K562 (cell line): ENCODE data around the gene SH3BP5. TPM values are rescaled to one million over a fixed set of nuclear protein-coding genes. Genes with fewer than 3 reads are reported as not detected.
A peak's percentile ranks its signal among the peaks of the same experiment; 100 is the strongest.

Source experiments
- ATAC-seq: fragments of 200-7000 bp; cut with Tn5 transposase; 3 replicates; pipeline ENCODE4 v1.9.1; 2020; ENCODE audit warnings: moderate library complexity
- BruUV-seq: library from RNA; stranded (reverse); fragments of 400-500 nt; replicated peaks from 2 replicates; lab custom pipeline; 2021; lab: Mats Ljungman, UMichigan
- CTCF ChIA-PET: fragments of 300-600 bp; formaldehyde crosslinking; extraction: SDS; loops from one replicate; lab custom pipeline; 2021; ENCODE audit warnings: low intra/inter-chr PET ratio; lab: Yijun Ruan, JAX
- POLR2A ChIA-PET: fragments of 300-600, 350-650 bp; sonication (Branson Sonifier 250); formaldehyde crosslinking; extraction: SDS; loops from one replicate; lab custom pipeline; 2021; ENCODE audit warnings: antibody characterized with exemption, inconsistent platforms; lab: Yijun Ruan, JAX
- DNase-seq, 4 experiments: peaks; one replicate each; pipeline versions ENCODE4 v3.0.0 to v3.0.0-alpha.2; 2011 to 2018; ENCODE audit warnings: low spot score in 3 of 4, mixed read lengths in 3 of 4; ENCODE audit errors: extremely low read depth in 1 of 4
- FAIRE-seq: peaks from 2 replicates; lab custom pipeline; 2011; peaks lifted over from hg19 to GRCh38; lab: Jason Lieb, UNC
- H2AFZ ChIP-seq: 2 replicates; pipeline ENCODE4 v1.6.0; 2011; ENCODE audit warnings: low read depth, low read length, control low read depth, inconsistent platforms
- H3K27ac ChIP-seq: fragments of 200-600 bp; 3 replicates; pipeline ENCODE4 v1.8.0; 2011; ENCODE audit warnings: low read depth, mild to moderate bottlenecking, control low read depth, inconsistent platforms, low read length, moderate library complexity, mixed read lengths; ENCODE audit errors: extremely low read depth
- H3K27me3 ChIP-seq, 2 experiments: fragments of 300-600 bp in 1 of 2; 2 replicates in 1 of 2; 3 replicates in 1 of 2; pipeline versions ENCODE4 v1.6.0 to v1.8.0; 2011; ENCODE audit warnings: inconsistent platforms in 2 of 2, low read length in 2 of 2, mild to moderate bottlenecking in 1 of 2, mixed read lengths in 1 of 2, moderate library complexity in 1 of 2; ENCODE audit not compliant: control insufficient read depth in 2 of 2, insufficient read depth in 2 of 2
- H3K36me3 ChIP-seq: fragments of 300-600 bp; 3 replicates; pipeline ENCODE4 v1.8.0; 2011; ENCODE audit warnings: mild to moderate bottlenecking, low read length, inconsistent platforms; ENCODE audit not compliant: control insufficient read depth, insufficient read depth
- H3K4me1 ChIP-seq, 2 experiments: fragments of 200-600 bp in 1 of 2; replicated peaks in 1 of 2; 2 replicates in 1 of 2; 3 replicates in 1 of 2; pipeline versions ENCODE4 v1.5.1 to v1.8.0; 2011; ENCODE audit warnings: inconsistent platforms in 2 of 2, low read length in 2 of 2, mild to moderate bottlenecking in 1 of 2, mixed read lengths in 1 of 2, moderate library complexity in 1 of 2; ENCODE audit not compliant: control insufficient read depth in 2 of 2, insufficient read depth in 2 of 2
- H3K4me2 ChIP-seq: 2 replicates; pipeline ENCODE4 v1.6.1; 2011; ENCODE audit warnings: low read length, control low read depth, inconsistent platforms, mixed read lengths; ENCODE audit not compliant: insufficient read depth
- H3K4me3 ChIP-seq: fragments of 200-600 bp; sonication (generic), shearing (Covaris generic); 2 replicates; pipeline ENCODE4 v1.5.1; 2016; ENCODE audit warnings: control low read depth, inconsistent platforms
- H3K79me2 ChIP-seq: fragments of 200-600 bp; 3 replicates; pipeline ENCODE4 v1.8.0; 2011; ENCODE audit warnings: low read length, inconsistent platforms; ENCODE audit not compliant: control insufficient read depth, insufficient read depth
- H3K9ac ChIP-seq, 2 experiments: 2 replicates each; pipeline versions ENCODE4 v1.6.0 to v1.6.1; 2011; ENCODE audit warnings: low read depth in 2 of 2, low read length in 2 of 2, control low read depth in 1 of 2, inconsistent platforms in 1 of 2, mild to moderate bottlenecking in 1 of 2, mixed read lengths in 1 of 2; ENCODE audit not compliant: insufficient read depth in 1 of 2
- H3K9me1 ChIP-seq: one replicate; pipeline ENCODE4 v1.6.0; 2011; ENCODE audit warnings: inconsistent platforms, mild to moderate bottlenecking, low read length, moderate library complexity; ENCODE audit not compliant: control insufficient read depth, insufficient read depth
- H3K9me3 ChIP-seq: replicated peaks from 2 replicates; pipeline ENCODE4 v1.5.1; 2011; ENCODE audit warnings: low read depth, low read length, inconsistent platforms; ENCODE audit not compliant: control insufficient read depth, insufficient read depth
- H4K20me1 ChIP-seq: replicated peaks from 2 replicates; pipeline ENCODE4 v1.6.1; 2011; ENCODE audit warnings: low read length, inconsistent platforms, mixed read lengths; ENCODE audit not compliant: control insufficient read depth, insufficient read depth
- ATF1 ChIP-seq, 2 experiments: fragments of 450-650 bp in 1 of 2; IDR thresholded peaks; 2 replicates each; pipeline ENCODE4 v1.6.1; 2016; ENCODE audit warnings: missing compliant biosample characterization in 1 of 2, missing genetic modification characterization in 1 of 2
- COPS2 ChIP-seq: fragments of 450-650 bp; conservative IDR thresholded peaks from 2 replicates; pipeline ENCODE4 v1.6.1; 2016; ENCODE audit warnings: mild to moderate bottlenecking, moderate library complexity
- EHMT2 ChIP-seq: fragments of 450-650 bp; IDR thresholded peaks from 2 replicates; pipeline ENCODE4 v1.6.1; 2018; ENCODE audit warnings: antibody characterized with exemption
- EP300 ChIP-seq: IDR thresholded peaks from 2 replicates; pipeline ENCODE4 v1.6.1; 2012; ENCODE audit warnings: low read length, improper control_type of control experiment
- EZH2 ChIP-seq: IDR thresholded peaks from 2 replicates; pipeline ENCODE4 v1.6.1; 2012; ENCODE audit warnings: low read depth, mild to moderate bottlenecking, inconsistent platforms, low read length, borderline replicate concordance
- MCM5 ChIP-seq: fragments of 450-650 bp; IDR thresholded peaks from 2 replicates; pipeline ENCODE4 v1.6.1; 2016; ENCODE audit warnings: low read depth
- NELFE ChIP-seq: IDR thresholded peaks from 2 replicates; pipeline ENCODE4 v1.6.1; 2011; ENCODE audit warnings: mild to moderate bottlenecking; ENCODE audit not compliant: insufficient read depth, insufficient read length
- OTX1 ChIP-seq: fragments of 450-650 bp; formaldehyde crosslinking; IDR thresholded peaks from 2 replicates; pipeline ENCODE4 v1.4.0; 2022; ENCODE audit warnings: mild to moderate bottlenecking
- RAD51 ChIP-seq: fragments of 450-650 bp; IDR thresholded peaks from 2 replicates; pipeline ENCODE4 v1.7.1; 2016; ENCODE audit warnings: low read depth, mild to moderate bottlenecking, borderline replicate concordance
- SNIP1 ChIP-seq: fragments of 450-650 bp; IDR thresholded peaks from 2 replicates; pipeline ENCODE4 v1.7.1; 2017; ENCODE audit warnings: low read depth, mild to moderate bottlenecking
- TBL1XR1 ChIP-seq, 2 experiments: IDR thresholded peaks; 2 replicates each; pipeline ENCODE4 v1.6.1; 2012; ENCODE audit warnings: improper control_type of control experiment in 2 of 2, low read length in 2 of 2, mild to moderate bottlenecking in 1 of 2
- ZKSCAN1 ChIP-seq: fragments of 150-350 bp; IDR thresholded peaks from 2 replicates; pipeline ENCODE4 v1.6.1; 2016; ENCODE audit warnings: low read depth, low read length
- ZNF24 ChIP-seq: fragments of 450-650 bp; IDR thresholded peaks from 2 replicates; pipeline ENCODE4 v1.6.1; 2016
- ZNF717 ChIP-seq: fragments of 250-450 bp; sonication (Bioruptor Pico); IDR thresholded peaks from 2 replicates; pipeline ENCODE4 v1.5.0; 2021
- WGBS: fragments of 100-300 bp; shearing (Covaris generic); methylation state at CpG from one replicate; pipeline ENCODE4 v1.1.6; 2016; ENCODE audit warnings: low coverage, mixed read lengths; ENCODE audit not compliant: insufficient coverage; ENCODE audit errors: missing lambda C conversion rate; 5-methylcytosine and 5-hydroxymethylcytosine counted together
- in situ Hi-C: fragments of 300-500 bp; cut with MboI; formaldehyde crosslinking; loops from 4 replicates; pipeline ENCODE4 v1.15.0; 2018; ENCODE audit warnings: inconsistent platforms, mixed read lengths
- intact Hi-C: fragments of 100-400 bp; cut with micrococcal nuclease; formaldehyde crosslinking; loops from 2 replicates; pipeline ENCODE4 v1.14.2; 2022
- polyA plus RNA-seq, 8 experiments: library from polyadenylated mRNA; depleted of rRNA in 4 of 8; stranded (reverse) in 5 of 8; unstranded in 3 of 8; fragments of >200 nt; fragmentation: Nextera tagmentation in 2 of 8; fragmentation: Illumina TruSeq in 1 of 8; extraction: Ambion mirVana in 2 of 8; extraction: Trizol in 1 of 8; gene quantifications; 2 replicates each; pipeline versions ENCODE4 v1.2.1 to v1.2.3, GENCODE V29; 2011 to 2014; ENCODE audit warnings: inconsistent platforms in 1 of 8, missing spikeins in 1 of 8
- total RNA-seq, 7 experiments: library from RNA; depleted of rRNA in 6 of 7; stranded (reverse); fragments of >200 nt in 6 of 7; fragmentation: Illumina TruSeq in 2 of 7; extraction: Trizol in 2 of 7; gene quantifications; 2 replicates each; pipeline versions ENCODE4 v1.2.1 to v1.2.3, GENCODE V29; 2011 to 2021; ENCODE audit warnings: low replicate concordance in 1 of 7
- TF ChIP-seq, protein P1 (sequence below): fragments of 450-650 bp; IDR thresholded peaks from 2 replicates; pipeline ENCODE4 v1.6.1; 2017; ENCODE audit warnings: antibody characterized with exemption, mild to moderate bottlenecking
- TF ChIP-seq, protein P2 (sequence below): fragments of 450-650 bp; IDR thresholded peaks from 2 replicates; pipeline ENCODE4 v1.6.1; 2018; ENCODE audit warnings: mild to moderate bottlenecking, low read depth; ENCODE audit not compliant: partially characterized antibody
- TF ChIP-seq, protein P3 (sequence below): fragments of 250-450 bp; sonication (Bioruptor Pico); IDR thresholded peaks from 2 replicates; pipeline ENCODE4 v1.5.0; 2021

Gene SH3BP5
- total and polyA plus RNA-seq, 9 of the 15 experiments (the other 6 are each of a cell fraction or from before 2014, with no cell fraction given) = 2.9 to 29.0 (median 14.9) TPM

DNA sequence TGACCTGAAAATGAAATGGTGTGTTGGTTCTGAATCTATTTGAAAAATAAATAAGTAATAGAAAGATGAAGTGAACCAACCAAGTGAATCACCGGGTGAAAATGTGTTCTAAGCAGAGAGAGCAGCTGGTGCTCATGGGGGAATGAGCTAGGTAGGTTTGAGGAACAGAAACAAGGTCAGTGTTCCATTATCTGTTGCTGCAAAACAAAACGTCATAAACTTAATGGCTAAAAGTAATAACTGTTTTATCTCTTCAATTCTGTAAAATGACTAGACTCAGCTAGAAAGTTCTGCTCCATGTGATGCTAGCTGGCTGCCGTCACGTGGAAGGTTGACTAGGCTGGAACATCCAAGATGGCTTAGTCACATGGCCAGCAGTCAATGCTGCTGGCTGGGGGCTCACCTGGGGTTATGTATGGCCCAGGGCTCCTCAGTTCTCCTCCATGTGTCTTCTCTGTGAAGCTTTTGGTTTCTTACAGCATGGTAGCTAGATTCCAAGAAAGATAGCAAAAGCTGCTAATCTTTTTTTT lies 13.3 kb upstream of the SH3BP5 start:
- Histone ChIP-seq H3K4me1 (peaks cover 15 to 19% of the 10 kb centered on the region in 2 experiments), H3K79me2 (no peaks in the 10 kb centered on the region), H3K4me2 (no peak overlapping the region), H4K20me1 (no peaks in the 10 kb centered on the region), H3K9ac (no peak overlapping the region), H3K27ac (no peak overlapping the region), H3K4me3 (no peak overlapping the region), H3K27me3 (no peaks in the 10 kb centered on the region), H3K9me3 (0 out of 2 replicates have a peak, but pooled peaks cover 2% of the 10 kb centered on the region), H2AFZ (peak overlapping the region; percentile 81), H3K9me1 (no peaks in the 10 kb centered on the region), H3K36me3 (no peaks in the 10 kb centered on the region)
- CTCF ChIA-PET = no interaction called here
- ATAC-seq (peak; percentile 51; the same call in 2 of the 3 replicates), DNase-seq (peak in 1 of 4 experiments; percentile 53), FAIRE-seq (no peak)
- in situ Hi-C loops (no loop called here), intact Hi-C loops (no loop called here)
- POLR2A ChIA-PET = interaction anchor here (0.6 to 1.4 kb wide), 5 partner anchors 9 to 419 kb away, joined by 3 to 5 read pairs (median 5); partner anchors contain the start of gene SH3BP5
- WGBS = 39% methylated on average over 4 of the region's 4 CpGs
- BruUV-seq = no TSS peak
- TF ChIP-seq EZH2 (no peak), NELFE (no peak), COPS2 (no peak), ATF1 (CRISPR knock-in tag; IDR thresholded peaks at IDR 0.05) (no peak), ATF1 (tag; IDR thresholded peaks at IDR 0.05) (no peak), EHMT2 (no peak), EP300 (no peak), SNIP1 (no peak), OTX1 (CRISPR knock-in tag) (no peak), ZNF717 (CRISPR knock-in tag) (no peak), RAD51 (peak; percentile 82), MCM5 (no peak), ZNF24 (no peak), TBL1XR1 (IDR thresholded peaks at IDR 0.05; ENCODE audit: low read length in 2 of 2) (no peak), ZKSCAN1 (no peak)
- TF ChIP-seq, protein P1, sequence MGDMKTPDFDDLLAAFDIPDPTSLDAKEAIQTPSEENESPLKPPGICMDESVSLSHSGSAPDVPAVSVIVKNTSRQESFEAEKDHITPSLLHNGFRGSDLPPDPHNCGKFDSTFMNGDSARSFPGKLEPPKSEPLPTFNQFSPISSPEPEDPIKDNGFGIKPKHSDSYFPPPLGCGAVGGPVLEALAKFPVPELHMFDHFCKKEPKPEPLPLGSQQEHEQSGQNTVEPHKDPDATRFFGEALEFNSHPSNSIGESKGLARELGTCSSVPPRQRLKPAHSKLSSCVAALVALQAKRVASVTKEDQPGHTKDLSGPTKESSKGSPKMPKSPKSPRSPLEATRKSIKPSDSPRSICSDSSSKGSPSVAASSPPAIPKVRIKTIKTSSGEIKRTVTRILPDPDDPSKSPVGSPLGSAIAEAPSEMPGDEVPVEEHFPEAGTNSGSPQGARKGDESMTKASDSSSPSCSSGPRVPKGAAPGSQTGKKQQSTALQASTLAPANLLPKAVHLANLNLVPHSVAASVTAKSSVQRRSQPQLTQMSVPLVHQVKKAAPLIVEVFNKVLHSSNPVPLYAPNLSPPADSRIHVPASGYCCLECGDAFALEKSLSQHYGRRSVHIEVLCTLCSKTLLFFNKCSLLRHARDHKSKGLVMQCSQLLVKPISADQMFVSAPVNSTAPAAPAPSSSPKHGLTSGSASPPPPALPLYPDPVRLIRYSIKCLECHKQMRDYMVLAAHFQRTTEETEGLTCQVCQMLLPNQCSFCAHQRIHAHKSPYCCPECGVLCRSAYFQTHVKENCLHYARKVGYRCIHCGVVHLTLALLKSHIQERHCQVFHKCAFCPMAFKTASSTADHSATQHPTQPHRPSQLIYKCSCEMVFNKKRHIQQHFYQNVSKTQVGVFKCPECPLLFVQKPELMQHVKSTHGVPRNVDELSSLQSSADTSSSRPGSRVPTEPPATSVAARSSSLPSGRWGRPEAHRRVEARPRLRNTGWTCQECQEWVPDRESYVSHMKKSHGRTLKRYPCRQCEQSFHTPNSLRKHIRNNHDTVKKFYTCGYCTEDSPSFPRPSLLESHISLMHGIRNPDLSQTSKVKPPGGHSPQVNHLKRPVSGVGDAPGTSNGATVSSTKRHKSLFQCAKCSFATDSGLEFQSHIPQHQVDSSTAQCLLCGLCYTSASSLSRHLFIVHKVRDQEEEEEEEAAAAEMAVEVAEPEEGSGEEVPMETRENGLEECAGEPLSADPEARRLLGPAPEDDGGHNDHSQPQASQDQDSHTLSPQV = peak; percentile 81
- TF ChIP-seq, protein P2, sequence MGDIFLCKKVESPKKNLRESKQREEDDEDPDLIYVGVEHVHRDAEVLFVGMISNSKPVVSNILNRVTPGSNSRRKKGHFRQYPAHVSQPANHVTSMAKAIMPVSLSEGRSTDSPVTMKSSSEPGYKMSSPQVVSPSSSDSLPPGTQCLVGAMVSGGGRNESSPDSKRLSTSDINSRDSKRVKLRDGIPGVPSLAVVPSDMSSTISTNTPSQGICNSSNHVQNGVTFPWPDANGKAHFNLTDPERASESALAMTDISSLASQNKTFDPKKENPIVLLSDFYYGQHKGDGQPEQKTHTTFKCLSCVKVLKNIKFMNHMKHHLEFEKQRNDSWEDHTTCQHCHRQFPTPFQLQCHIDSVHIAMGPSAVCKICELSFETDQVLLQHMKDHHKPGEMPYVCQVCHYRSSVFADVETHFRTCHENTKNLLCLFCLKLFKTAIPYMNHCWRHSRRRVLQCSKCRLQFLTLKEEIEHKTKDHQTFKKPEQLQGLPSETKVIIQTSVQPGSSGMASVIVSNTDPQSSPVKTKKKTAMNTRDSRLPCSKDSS = no peak
- TF ChIP-seq, protein P3, sequence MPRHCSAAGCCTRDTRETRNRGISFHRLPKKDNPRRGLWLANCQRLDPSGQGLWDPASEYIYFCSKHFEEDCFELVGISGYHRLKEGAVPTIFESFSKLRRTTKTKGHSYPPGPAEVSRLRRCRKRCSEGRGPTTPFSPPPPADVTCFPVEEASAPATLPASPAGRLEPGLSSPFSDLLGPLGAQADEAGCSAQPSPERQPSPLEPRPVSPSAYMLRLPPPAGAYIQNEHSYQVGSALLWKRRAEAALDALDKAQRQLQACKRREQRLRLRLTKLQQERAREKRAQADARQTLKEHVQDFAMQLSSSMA (CRISPR knock-in tag) = no peak
